Esophagus squamous epithelium (tissue), 4 donors: ENCODE measurements around the gene RAB14.

Source experiments
- POLR2A ChIP-seq, 4 donors: fragments of 450-650 bp; IDR thresholded peaks; one replicate each; pipeline ENCODE4 v1.6.1; 2017; ENCODE audit warnings: antibody characterized with exemption in 4 of 4, mild to moderate bottlenecking in 4 of 4, moderate library complexity in 3 of 4
- TF ChIP-seq, protein P1 (sequence below), 6 experiments: fragments of 450-650 bp in 4 of 6; fragments of 200-600 bp in 2 of 6; sonication (generic) in 2 of 6; IDR thresholded peaks; one replicate each; pipeline ENCODE4 v1.5.1; 2016 to 2019; ENCODE audit warnings: antibody characterized with exemption in 6 of 6, mild to moderate bottlenecking in 4 of 6, moderate library complexity in 4 of 6

DNA sequence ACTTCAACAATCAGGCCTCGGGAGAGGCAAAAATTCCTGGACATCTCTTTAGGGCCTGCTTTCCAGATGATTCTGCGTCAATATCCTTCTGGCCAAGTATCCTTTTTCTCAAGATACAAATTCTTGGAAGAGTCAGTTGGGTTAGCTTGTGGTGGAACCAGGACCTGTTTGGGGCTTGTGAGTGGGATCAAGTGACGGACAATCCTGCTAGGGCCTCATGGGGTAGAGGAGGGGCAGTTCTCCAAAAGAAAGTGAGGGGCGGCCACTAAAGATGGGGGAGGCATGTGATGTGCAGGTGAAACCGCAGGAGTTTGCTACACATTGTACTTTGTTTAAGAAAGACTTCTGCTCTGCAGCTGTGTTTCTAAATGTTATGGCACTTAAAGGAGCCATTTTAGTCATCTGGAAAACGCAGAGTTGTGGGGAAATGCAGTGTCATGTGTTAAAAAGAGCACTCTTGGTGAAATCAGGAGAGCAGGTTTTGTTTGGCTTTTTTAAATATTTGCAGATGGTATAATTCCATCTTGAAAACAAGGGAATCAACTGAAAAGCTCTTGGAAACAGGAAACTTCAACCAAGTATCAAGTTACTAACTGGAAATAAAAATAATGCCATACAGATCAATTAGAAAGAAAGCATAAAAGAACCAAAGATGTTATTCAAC, 38.9 kb upstream of the RAB14 start:
- TF ChIP-seq, protein P1, sequence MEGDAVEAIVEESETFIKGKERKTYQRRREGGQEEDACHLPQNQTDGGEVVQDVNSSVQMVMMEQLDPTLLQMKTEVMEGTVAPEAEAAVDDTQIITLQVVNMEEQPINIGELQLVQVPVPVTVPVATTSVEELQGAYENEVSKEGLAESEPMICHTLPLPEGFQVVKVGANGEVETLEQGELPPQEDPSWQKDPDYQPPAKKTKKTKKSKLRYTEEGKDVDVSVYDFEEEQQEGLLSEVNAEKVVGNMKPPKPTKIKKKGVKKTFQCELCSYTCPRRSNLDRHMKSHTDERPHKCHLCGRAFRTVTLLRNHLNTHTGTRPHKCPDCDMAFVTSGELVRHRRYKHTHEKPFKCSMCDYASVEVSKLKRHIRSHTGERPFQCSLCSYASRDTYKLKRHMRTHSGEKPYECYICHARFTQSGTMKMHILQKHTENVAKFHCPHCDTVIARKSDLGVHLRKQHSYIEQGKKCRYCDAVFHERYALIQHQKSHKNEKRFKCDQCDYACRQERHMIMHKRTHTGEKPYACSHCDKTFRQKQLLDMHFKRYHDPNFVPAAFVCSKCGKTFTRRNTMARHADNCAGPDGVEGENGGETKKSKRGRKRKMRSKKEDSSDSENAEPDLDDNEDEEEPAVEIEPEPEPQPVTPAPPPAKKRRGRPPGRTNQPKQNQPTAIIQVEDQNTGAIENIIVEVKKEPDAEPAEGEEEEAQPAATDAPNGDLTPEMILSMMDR (IDR thresholded peaks at IDR 0.05) = no peak
- TF ChIP-seq POLR2A (IDR thresholded peaks at IDR 0.05) = no peak
